Tibial artery (tissue), 4 donors: ENCODE results near the gene TPR.

Experiments
- DNase-seq, 2 donors: peaks; one replicate each; pipeline ENCODE4 v3.0.0-alpha.2; 2019
- H3K27ac ChIP-seq, 2 donors: fragments of 200-600 bp; sonication (generic) in 1 of 2; 1 replicate in 1 of 2; 2 replicates in 1 of 2; pipeline ENCODE4 v1.5.1; 2018 to 2019; ENCODE audit warnings: mild to moderate bottlenecking in 1 of 2
- H3K27me3 ChIP-seq, 2 donors: fragments of 200-600 bp; sonication (generic) in 1 of 2; one replicate each; pipeline versions ENCODE4 v1.5.1 to v1.6.0; 2016 to 2019
- H3K36me3 ChIP-seq, 3 donors: fragments of 200-600 bp; sonication (generic) in 2 of 3; one replicate each; pipeline ENCODE4 v1.5.1; 2016 to 2019; ENCODE audit warnings: mild to moderate bottlenecking in 2 of 3
- H3K4me1 ChIP-seq, 4 donors: fragments of 200-600 bp; sonication (generic) in 2 of 4; 1 replicate in 3 of 4; 2 replicates in 1 of 4; pipeline ENCODE4 v1.5.1; 2016 to 2019
- H3K4me3 ChIP-seq, 2 donors: fragments of 200-600 bp; sonication (generic) in 1 of 2; 1 replicate in 1 of 2; 2 replicates in 1 of 2; pipeline ENCODE4 v1.5.1; 2018 to 2019; ENCODE audit warnings: mild to moderate bottlenecking in 2 of 2
- H3K9me3 ChIP-seq, 3 donors: fragments of 200-600 bp; sonication (generic) in 1 of 3; one replicate each; pipeline ENCODE4 v1.5.1; 2016 to 2019
- intact Hi-C: fragments of 100-400 bp; cut with DNase I; formaldehyde crosslinking; loops from one replicate; pipeline ENCODE4 v1.15.0; 2023; ENCODE audit warnings: low total_unique reads
- TF ChIP-seq, protein P1 (sequence below), 2 experiments: fragments of 200-600 bp in 1 of 2; fragments of 450-650 bp in 1 of 2; IDR thresholded peaks; one replicate each; pipeline ENCODE4 v1.5.1; 2017 to 2019; ENCODE audit warnings: antibody characterized with exemption in 2 of 2, mild to moderate bottlenecking in 1 of 2, moderate library complexity in 1 of 2

The TPR gene

DNA sequence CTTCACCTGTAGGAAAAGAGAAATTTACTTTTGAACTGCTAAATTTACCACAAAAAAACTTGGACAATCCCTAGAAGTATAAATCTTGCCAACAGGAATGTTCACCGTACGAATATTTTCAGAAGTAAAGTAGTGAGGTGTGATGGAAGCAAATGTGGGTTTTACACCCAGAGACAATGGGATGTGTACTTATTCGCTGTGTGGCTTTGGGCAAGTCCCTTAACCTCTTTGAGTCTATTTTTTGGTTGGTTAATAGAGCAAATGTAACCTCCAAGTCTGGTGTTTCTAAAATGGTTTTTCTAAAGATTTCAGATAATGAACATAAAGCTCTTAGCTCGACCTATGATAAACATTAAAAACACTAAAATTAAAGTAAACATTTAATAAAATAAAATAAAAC, 51.2 kb downstream of the TPR start:
- peaks cover 82 to 88% (median 83%) of the 10 kb centered on the region in 3 donors for H3K36me3 ChIP-seq
- H3K27me3 ChIP-seq, result no peaks in the 10 kb centered on the region
- TF ChIP-seq, protein P1, sequence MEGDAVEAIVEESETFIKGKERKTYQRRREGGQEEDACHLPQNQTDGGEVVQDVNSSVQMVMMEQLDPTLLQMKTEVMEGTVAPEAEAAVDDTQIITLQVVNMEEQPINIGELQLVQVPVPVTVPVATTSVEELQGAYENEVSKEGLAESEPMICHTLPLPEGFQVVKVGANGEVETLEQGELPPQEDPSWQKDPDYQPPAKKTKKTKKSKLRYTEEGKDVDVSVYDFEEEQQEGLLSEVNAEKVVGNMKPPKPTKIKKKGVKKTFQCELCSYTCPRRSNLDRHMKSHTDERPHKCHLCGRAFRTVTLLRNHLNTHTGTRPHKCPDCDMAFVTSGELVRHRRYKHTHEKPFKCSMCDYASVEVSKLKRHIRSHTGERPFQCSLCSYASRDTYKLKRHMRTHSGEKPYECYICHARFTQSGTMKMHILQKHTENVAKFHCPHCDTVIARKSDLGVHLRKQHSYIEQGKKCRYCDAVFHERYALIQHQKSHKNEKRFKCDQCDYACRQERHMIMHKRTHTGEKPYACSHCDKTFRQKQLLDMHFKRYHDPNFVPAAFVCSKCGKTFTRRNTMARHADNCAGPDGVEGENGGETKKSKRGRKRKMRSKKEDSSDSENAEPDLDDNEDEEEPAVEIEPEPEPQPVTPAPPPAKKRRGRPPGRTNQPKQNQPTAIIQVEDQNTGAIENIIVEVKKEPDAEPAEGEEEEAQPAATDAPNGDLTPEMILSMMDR (IDR thresholded peaks at IDR 0.05), result no peak
- DNase-seq, result no peak
- H3K27ac ChIP-seq, result no peak overlapping the region
- H3K4me3 ChIP-seq, result no peak overlapping the region
- no peaks in the 10 kb centered on the region for H3K4me1 ChIP-seq
- intact Hi-C loops, result no loop called here
- no peaks in the 10 kb centered on the region for H3K9me3 ChIP-seq

DNA sequence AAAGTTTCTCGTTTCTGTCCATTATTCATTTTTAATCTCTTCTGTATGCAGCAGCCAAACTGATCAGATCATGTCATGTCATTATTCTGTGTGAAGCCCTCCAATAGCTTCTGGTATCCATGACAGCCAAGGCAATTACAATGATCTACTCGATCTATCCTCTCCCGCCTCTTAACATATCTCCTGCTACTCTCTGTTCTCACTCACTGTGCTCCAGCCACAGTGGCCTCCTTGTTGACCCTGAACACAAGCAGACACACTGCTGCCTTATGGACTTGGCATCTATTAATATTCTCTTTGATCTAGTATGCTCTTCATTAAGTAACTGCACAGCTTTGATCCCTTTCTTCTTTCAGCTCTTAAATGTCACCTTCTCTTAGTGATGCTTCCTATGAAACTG, 59.5 kb downstream of the TPR start:
- intact Hi-C loops, result no loop called here
- peaks cover 82 to 98% (median 86%) of the 10 kb centered on the region in 3 donors for H3K36me3 ChIP-seq

DNA sequence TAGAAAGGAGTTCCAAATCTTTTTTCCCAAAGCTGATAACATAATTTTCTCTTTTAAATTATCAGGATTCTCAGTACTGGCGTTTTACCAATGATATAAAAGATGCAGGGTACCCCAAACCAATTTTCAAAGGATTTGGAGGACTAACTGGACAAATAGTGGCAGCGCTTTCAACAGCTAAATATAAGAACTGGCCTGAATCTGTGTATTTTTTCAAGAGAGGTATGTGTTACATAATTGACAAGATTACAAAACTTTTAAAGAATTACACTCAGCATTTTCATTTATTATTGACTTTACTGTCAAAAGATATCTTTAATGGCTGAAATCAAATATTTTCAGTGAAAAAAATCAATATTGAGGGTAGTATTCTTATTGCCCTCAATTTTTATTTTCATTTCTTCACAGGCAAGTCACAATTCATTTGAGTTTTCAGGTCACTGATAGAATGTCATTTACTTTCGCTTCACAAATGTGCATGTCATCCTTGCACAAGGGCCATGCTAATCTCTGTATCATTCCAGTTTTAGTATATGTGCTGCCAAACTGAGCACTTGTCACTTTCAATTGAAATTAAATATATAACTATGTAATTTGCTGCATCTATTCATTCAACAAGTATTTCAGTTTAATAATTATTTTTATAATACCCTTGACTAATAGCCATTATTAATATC, 63.5 kb downstream of the TPR start:
- H3K36me3 ChIP-seq, result peaks cover 41 to 60% (median 47%) of the 10 kb centered on the region in 3 donors
- H3K9me3 ChIP-seq, result no peaks in the 10 kb centered on the region
- TF ChIP-seq, protein P1 (IDR thresholded peaks at IDR 0.05), result no peak
- DNase-seq, result no peak
- H3K27me3 ChIP-seq, result no peaks in the 10 kb centered on the region
- no peak overlapping the region for H3K27ac ChIP-seq
- no peaks in the 10 kb centered on the region for H3K4me1 ChIP-seq
- intact Hi-C loops, result no loop called here
- H3K4me3 ChIP-seq, result no peak overlapping the region

More for the DNA sequence above, 59.5 kb downstream of the TPR start:
- no peak overlapping the region for H3K4me3 ChIP-seq
- TF ChIP-seq, protein P1 (IDR thresholded peaks at IDR 0.05), result no peak
- no peaks in the 10 kb centered on the region for H3K4me1 ChIP-seq
- DNase-seq, result no peak
- no peaks in the 10 kb centered on the region for H3K9me3 ChIP-seq
- no peak overlapping the region for H3K27ac ChIP-seq
- H3K27me3 ChIP-seq, result no peaks in the 10 kb centered on the region

DNA sequence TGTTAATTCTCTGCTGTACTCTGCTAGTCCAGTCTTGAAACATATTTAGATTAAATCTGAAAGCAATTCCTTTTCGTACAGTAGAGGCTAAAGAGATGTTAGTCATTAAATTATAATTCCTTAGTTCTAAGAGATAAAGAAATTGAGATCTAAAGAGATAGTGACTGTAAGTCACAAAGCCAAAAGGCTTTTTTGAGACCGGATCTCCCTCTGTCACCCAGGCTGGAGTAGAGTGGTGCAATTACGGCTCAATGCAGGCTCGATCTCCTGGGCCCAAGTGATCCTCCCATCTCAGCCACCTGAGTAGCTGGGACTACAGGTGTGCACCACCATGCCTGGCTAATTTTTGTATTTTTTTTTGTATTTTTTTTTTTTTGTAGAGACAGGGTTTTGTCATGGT, 64.7 kb downstream of the TPR start:
- no peak for DNase-seq
- no peaks in the 10 kb centered on the region for H3K9me3 ChIP-seq
- H3K27ac ChIP-seq, result no peak overlapping the region
- H3K36me3 ChIP-seq, result peaks cover 29 to 48% (median 35%) of the 10 kb centered on the region in 3 donors
- TF ChIP-seq, protein P1 (IDR thresholded peaks at IDR 0.05), result no peak
- intact Hi-C loops, result no loop called here
- no peak overlapping the region for H3K4me3 ChIP-seq
- peaks cover 0 to 3% (median 0%) of the 10 kb centered on the region in 4 donors for H3K4me1 ChIP-seq
- H3K27me3 ChIP-seq, result no peaks in the 10 kb centered on the region

DNA sequence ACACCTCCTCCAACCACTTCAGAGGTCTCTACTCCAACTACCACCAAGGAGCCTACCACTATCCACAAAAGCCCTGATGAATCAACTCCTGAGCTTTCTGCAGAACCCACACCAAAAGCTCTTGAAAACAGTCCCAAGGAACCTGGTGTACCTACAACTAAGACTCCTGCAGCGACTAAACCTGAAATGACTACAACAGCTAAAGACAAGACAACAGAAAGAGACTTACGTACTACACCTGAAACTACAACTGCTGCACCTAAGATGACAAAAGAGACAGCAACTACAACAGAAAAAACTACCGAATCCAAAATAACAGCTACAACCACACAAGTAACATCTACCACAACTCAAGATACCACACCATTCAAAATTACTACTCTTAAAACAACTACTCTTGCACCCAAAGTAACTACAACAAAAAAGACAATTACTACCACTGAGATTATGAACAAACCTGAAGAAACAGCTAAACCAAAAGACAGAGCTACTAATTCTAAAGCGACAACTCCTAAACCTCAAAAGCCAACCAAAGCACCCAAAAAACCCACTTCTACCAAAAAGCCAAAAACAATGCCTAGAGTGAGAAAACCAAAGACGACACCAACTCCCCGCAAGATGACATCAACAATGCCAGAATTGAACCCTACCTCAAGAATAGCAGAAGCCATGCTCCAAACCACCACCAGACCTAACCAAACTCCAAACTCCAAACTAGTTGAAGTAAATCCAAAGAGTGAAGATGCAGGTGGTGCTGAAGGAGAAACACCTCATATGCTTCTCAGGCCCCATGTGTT, 66.6 kb downstream of the TPR start:
- Histone ChIP-seq H3K4me3 (no peak overlapping the region), H3K36me3 (peaks cover 17 to 30% (median 19%) of the 10 kb centered on the region in 3 donors), H3K27me3 (no peaks in the 10 kb centered on the region), H3K27ac (no peak overlapping the region), H3K4me1 (peaks cover 0 to 3% (median 0%) of the 10 kb centered on the region in 4 donors), H3K9me3 (no peaks in the 10 kb centered on the region)
- DNase-seq, result no peak
- intact Hi-C loops, result no loop called here
- TF ChIP-seq, protein P1 (IDR thresholded peaks at IDR 0.05), result no peak
